Measurements from ENCODE around the gene SETD1A. TPM values are rescaled to one million over a fixed set of nuclear protein-coding genes. Genes with fewer than 3 reads are reported as not detected.

SETD1A gene
- total RNA-seq, 2 experiments from 2014 or later = 28.5 to 31.7 TPM

- Mint-ChIP-seq H3K4me3 (no peak overlapping the region), H3K4me1 (peaks cover 13% of the 10 kb centered on the region), H3K27ac (no peak overlapping the region), H3K27me3 (no peaks in the 10 kb centered on the region), H3K36me3 (peaks cover 12% of the 10 kb centered on the region), H3K9me3 (no peaks in the 10 kb centered on the region)
- no peak for DNase-seq
These were observed 13.2 kb upstream of the SETD1A start for GRCh38 chr16:30944352-30944751.

- no peaks in the 10 kb centered on the region for H3K27me3 Mint-ChIP-seq
- H3K9me3 Mint-ChIP-seq = no peaks in the 10 kb centered on the region
- H3K4me3 Mint-ChIP-seq = no peak overlapping the region
- peaks cover 14% of the 10 kb centered on the region for H3K36me3 Mint-ChIP-seq
- H3K27ac Mint-ChIP-seq = no peak overlapping the region
- H3K4me1 Mint-ChIP-seq = peaks cover 18% of the 10 kb centered on the region
- DNase-seq = no peak
These were observed 10.6 kb upstream of the SETD1A start for GRCh38 chr16:30946671-30947540.

- H3K27ac Mint-ChIP-seq = no peak overlapping the region
- no peaks in the 10 kb centered on the region for H3K27me3 Mint-ChIP-seq
- peaks cover 14% of the 10 kb centered on the region for H3K36me3 Mint-ChIP-seq
These were observed 10.1 kb upstream of the SETD1A start for GRCh38 chr16:30947541-30947858.

GRCh38 chr16:30947859-30948666 is 9.5 kb upstream of the SETD1A start:
- Mint-ChIP-seq H3K27ac (no peak overlapping the region), H3K27me3 (no peaks in the 10 kb centered on the region), H3K9me3 (no peaks in the 10 kb centered on the region), H3K36me3 (peaks cover 14% of the 10 kb centered on the region), H3K4me1 (peaks cover 11% of the 10 kb centered on the region), H3K4me3 (peak overlapping the region; percentile 89)
- no peak for DNase-seq

More at GRCh38 chr16:30947541-30947858, 10.1 kb upstream of the SETD1A start:
- H3K4me1 Mint-ChIP-seq = peaks cover 14% of the 10 kb centered on the region
- no peak overlapping the region for H3K4me3 Mint-ChIP-seq
- DNase-seq = no peak
- H3K9me3 Mint-ChIP-seq = no peaks in the 10 kb centered on the region

GRCh38 chr16:30948667-30949649 is 8.6 kb upstream of the SETD1A start, which contains the start of gene ORAI3:
ORAI3 (plus strand) TSS chr16:30949068; CDS start chr16:30949290, 222 bp downstream.
- Mint-ChIP-seq H3K4me1 (peaks cover 13% of the 10 kb centered on the region), H3K27ac (peak within 1 kb of the TSS; percentile 70), H3K9me3 (no peaks in the 10 kb centered on the region), H3K36me3 (peaks cover 9% of the 10 kb centered on the region), H3K27me3 (no peaks in the 10 kb centered on the region), H3K4me3 (peak within 1 kb of the TSS; percentile 89)
- peak; percentile 50 for DNase-seq

- peak overlapping the region; percentile 70 for H3K27ac Mint-ChIP-seq
- no peaks in the 10 kb centered on the region for H3K27me3 Mint-ChIP-seq
- peak overlapping the region; percentile 89 for H3K4me3 Mint-ChIP-seq
- peak; percentile 53 for DNase-seq
- H3K36me3 Mint-ChIP-seq = peaks cover 3% of the 10 kb centered on the region
- peaks cover 13% of the 10 kb centered on the region for H3K4me1 Mint-ChIP-seq
- no peaks in the 10 kb centered on the region for H3K9me3 Mint-ChIP-seq
These were observed 7.7 kb upstream of the SETD1A start for GRCh38 chr16:30949650-30950515.

GRCh38 chr16:30950516-30951065 is 7.0 kb upstream of the SETD1A start:
- Mint-ChIP-seq H3K4me3 (peak overlapping the region; percentile 89), H3K36me3 (peaks cover 3% of the 10 kb centered on the region), H3K27ac (peak overlapping the region; percentile 70)

GRCh38 chr16:30951193-30951592 is 6.4 kb upstream of the SETD1A start:
- no peak for DNase-seq
- H3K9me3 Mint-ChIP-seq = no peaks in the 10 kb centered on the region
- no peaks in the 10 kb centered on the region for H3K27me3 Mint-ChIP-seq
- H3K36me3 Mint-ChIP-seq = peaks cover 3% of the 10 kb centered on the region
- H3K4me3 Mint-ChIP-seq = no peak overlapping the region
- H3K4me1 Mint-ChIP-seq = peaks cover 16% of the 10 kb centered on the region
- H3K27ac Mint-ChIP-seq = no peak overlapping the region

More at GRCh38 chr16:30950516-30951065, 7.0 kb upstream of the SETD1A start:
- H3K27me3 Mint-ChIP-seq = no peaks in the 10 kb centered on the region
- DNase-seq = no peak
- H3K9me3 Mint-ChIP-seq = no peaks in the 10 kb centered on the region
- peaks cover 13% of the 10 kb centered on the region for H3K4me1 Mint-ChIP-seq

GRCh38 chr16:30951750-30952149 is 5.8 kb upstream of the SETD1A start:
- no peak for DNase-seq
- H3K4me1 Mint-ChIP-seq = peaks cover 17% of the 10 kb centered on the region
- no peaks in the 10 kb centered on the region for H3K27me3 Mint-ChIP-seq
- no peak overlapping the region for H3K4me3 Mint-ChIP-seq
- no peaks in the 10 kb centered on the region for H3K9me3 Mint-ChIP-seq
- no peak overlapping the region for H3K27ac Mint-ChIP-seq
- peaks cover 3% of the 10 kb centered on the region for H3K36me3 Mint-ChIP-seq

- H3K36me3 Mint-ChIP-seq = peaks cover 2% of the 10 kb centered on the region
- no peak for DNase-seq
- no peaks in the 10 kb centered on the region for H3K9me3 Mint-ChIP-seq
- H3K27ac Mint-ChIP-seq = no peak overlapping the region
- H3K4me3 Mint-ChIP-seq = no peak overlapping the region
- peaks cover 17% of the 10 kb centered on the region for H3K4me1 Mint-ChIP-seq
- no peaks in the 10 kb centered on the region for H3K27me3 Mint-ChIP-seq
These were observed 4.4 kb upstream of the SETD1A start for GRCh38 chr16:30953111-30953510.

- Mint-ChIP-seq H3K9me3 (no peaks in the 10 kb centered on the region), H3K27me3 (no peaks in the 10 kb centered on the region), H3K4me1 (peaks cover 20% of the 10 kb centered on the region), H3K4me3 (no peak overlapping the region), H3K36me3 (peaks cover 4% of the 10 kb centered on the region), H3K27ac (no peak overlapping the region)
- peak; percentile 72 for DNase-seq
These were observed 3.9 kb upstream of the SETD1A start for GRCh38 chr16:30953511-30954124.

- no peak for DNase-seq
- Mint-ChIP-seq H3K4me3 (no peak overlapping the region), H3K27ac (no peak overlapping the region)
These were observed 2.6 kb upstream of the SETD1A start for GRCh38 chr16:30954993-30955392.

More at GRCh38 chr16:30954993-30955392, 2.6 kb upstream of the SETD1A start:
- H3K27me3 Mint-ChIP-seq = no peaks in the 10 kb centered on the region
- peaks cover 12% of the 10 kb centered on the region for H3K36me3 Mint-ChIP-seq
- H3K4me1 Mint-ChIP-seq = peaks cover 27% of the 10 kb centered on the region
- H3K9me3 Mint-ChIP-seq = no peaks in the 10 kb centered on the region

Data from activated naive CD8-positive, alpha-beta T cell treated with anti-CD3 and anti-CD28 coated beads for 36 hours (primary cell).